Peyer's patch (tissue), 4 donors: Measurements from ENCODE around the gene CATSPERD.

Experiments
- CTCF ChIP-seq, 6 experiments: fragments of 450-650 bp in 4 of 6; fragments of 200-600 bp in 2 of 6; sonication (generic) in 1 of 6; IDR thresholded peaks; one replicate each; pipeline ENCODE4 v1.5.1; 2017 to 2019; ENCODE audit warnings: antibody characterized with exemption in 6 of 6, mild to moderate bottlenecking in 3 of 6, moderate library complexity in 1 of 6
- POLR2A ChIP-seq, 2 donors: fragments of 450-650 bp; IDR thresholded peaks; one replicate each; pipeline ENCODE4 v1.5.1; 2017; ENCODE audit warnings: antibody characterized with exemption in 2 of 2, mild to moderate bottlenecking in 2 of 2, moderate library complexity in 2 of 2

- no peak for TF ChIP-seq CTCF (IDR thresholded peaks at IDR 0.05)
- no peak for TF ChIP-seq POLR2A (IDR thresholded peaks at IDR 0.05)
These were observed 48.8 kb upstream of the CATSPERD start for GRCh38 chr19:5671600-5671999.
